ENCODE data around the gene FAM114A1. TPM values are rescaled to one million over a fixed set of nuclear protein-coding genes. Genes with fewer than 3 reads are reported as not detected.

Gene FAM114A1
- polyA plus RNA-seq, 6 donors from 2014 or later: 0.16 to 0.43 TPM; not detected in 4

Other genes starting within 250 kb of the FAM114A1 start
- 10 to 100 TPM; 34.3 to 91.0 (median 58.5) TPM for gene KLF3, start 203.6 kb upstream of the FAM114A1 start, polyA plus RNA-seq (ENCODE audit: low read depth in 6 of 6)
- gene TLR10, start 84.8 kb upstream of the FAM114A1 start, polyA plus RNA-seq (ENCODE audit: low read depth in 6 of 6): 100 to 1,000 TPM in 5 of 6 donors, 10 to 100 TPM in 1; 87.3 to 180 (median 116) TPM
- gene TLR1, start 63.0 kb upstream of the FAM114A1 start, polyA plus RNA-seq (ENCODE audit: low read depth in 6 of 6): 10 to 100 TPM; 30.2 to 53.9 (median 35.7) TPM
- 1 to 10 TPM; 4.0 to 7.9 (median 6.2) TPM for gene TLR6, start 11.0 kb upstream of the FAM114A1 start, polyA plus RNA-seq (ENCODE audit: low read depth in 6 of 6)
- gene TMEM156, start 164.6 kb downstream of the FAM114A1 start, polyA plus RNA-seq (ENCODE audit: low read depth in 6 of 6): 100 to 1,000 TPM in 5 of 6 donors, 10 to 100 TPM in 1; 78.4 to 212 (median 144) TPM
- gene KLHL5, start 194.4 kb downstream of the FAM114A1 start, polyA plus RNA-seq (ENCODE audit: low read depth in 6 of 6): 10 to 100 TPM; 21.4 to 42.3 (median 25.2) TPM